Measurements from ENCODE around the gene PLEKHG4.

DNA sequence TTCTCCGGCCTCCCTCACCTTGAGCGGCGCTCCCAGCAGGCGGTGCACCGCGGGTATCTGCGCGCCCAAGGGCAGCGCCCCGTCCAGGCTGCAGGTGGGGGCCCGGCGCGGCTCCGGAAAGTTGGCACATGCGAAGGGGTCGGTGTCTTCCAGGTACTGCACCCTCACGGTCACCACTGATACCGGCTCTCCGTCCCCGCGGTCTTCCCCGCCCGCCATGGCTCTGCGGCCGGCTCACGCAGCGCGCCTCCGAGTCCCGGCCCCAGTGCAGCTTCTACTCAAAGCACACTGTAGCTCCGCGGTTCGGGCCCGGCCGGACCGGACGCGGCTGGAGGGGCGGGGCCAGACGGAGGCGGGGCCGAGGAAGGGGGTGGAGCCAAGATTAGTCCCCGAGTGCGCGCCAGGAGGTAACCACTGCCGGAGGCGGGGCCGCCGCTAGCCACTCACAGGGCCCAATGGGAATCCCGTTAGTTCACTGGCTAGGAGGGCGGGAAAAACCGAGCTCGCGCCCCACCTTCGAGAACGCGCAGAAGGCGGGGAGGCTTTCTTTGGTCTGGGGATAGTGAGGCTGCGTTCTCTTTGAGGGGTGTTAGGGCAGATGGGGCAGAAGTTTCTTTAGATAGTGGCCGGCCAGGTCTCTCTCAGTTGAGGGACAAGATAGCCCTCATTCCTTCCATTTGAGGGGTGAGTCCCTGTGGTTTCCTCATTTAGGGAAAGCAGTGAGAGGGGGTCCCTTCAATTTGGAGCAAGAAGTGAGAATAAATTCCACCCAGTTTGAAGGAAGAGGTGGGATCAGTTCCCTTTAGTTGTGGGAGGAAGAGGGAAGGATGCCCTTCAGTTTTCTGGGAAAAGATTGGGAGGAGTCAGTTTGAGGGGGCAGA is 31.9 kb upstream of the PLEKHG4 start, which contains the start of gene FHOD1:
- TF ChIP-seq POLR2A (IDR thresholded peaks at IDR 0.05) = peak; percentile 42 to 87 (median 85)
- TF ChIP-seq, protein P1, sequence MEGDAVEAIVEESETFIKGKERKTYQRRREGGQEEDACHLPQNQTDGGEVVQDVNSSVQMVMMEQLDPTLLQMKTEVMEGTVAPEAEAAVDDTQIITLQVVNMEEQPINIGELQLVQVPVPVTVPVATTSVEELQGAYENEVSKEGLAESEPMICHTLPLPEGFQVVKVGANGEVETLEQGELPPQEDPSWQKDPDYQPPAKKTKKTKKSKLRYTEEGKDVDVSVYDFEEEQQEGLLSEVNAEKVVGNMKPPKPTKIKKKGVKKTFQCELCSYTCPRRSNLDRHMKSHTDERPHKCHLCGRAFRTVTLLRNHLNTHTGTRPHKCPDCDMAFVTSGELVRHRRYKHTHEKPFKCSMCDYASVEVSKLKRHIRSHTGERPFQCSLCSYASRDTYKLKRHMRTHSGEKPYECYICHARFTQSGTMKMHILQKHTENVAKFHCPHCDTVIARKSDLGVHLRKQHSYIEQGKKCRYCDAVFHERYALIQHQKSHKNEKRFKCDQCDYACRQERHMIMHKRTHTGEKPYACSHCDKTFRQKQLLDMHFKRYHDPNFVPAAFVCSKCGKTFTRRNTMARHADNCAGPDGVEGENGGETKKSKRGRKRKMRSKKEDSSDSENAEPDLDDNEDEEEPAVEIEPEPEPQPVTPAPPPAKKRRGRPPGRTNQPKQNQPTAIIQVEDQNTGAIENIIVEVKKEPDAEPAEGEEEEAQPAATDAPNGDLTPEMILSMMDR (IDR thresholded peaks at IDR 0.05) = peak in 1 of 7 experiments; percentile 6
